CD4-positive, alpha-beta T cell (primary cell): ENCODE data around the gene SLC25A26. TPM values are rescaled to one million over a fixed set of nuclear protein-coding genes. Genes with fewer than 3 reads are reported as not detected.

Experiments used
- ATAC-seq: fragments of 200-7000 bp; cut with Tn5 transposase; one replicate; pipeline ENCODE4 v1.10.0; 2022; ENCODE audit warnings: mild to moderate bottlenecking; ENCODE audit not compliant: poor library complexity
- CTCF ChIA-PET: fragments of 350-600 bp; sonication (Branson Sonifier 250); formaldehyde crosslinking; loops from one replicate; lab custom pipeline; 2021; ENCODE audit warnings: antibody characterized with exemption, inconsistent platforms; lab: Charles Lee
- POLR2A ChIA-PET: fragments of 350-600 bp; sonication (Branson Sonifier 250); formaldehyde crosslinking; loops from one replicate; lab custom pipeline; 2021; ENCODE audit warnings: antibody characterized with exemption, inconsistent platforms; lab: Charles Lee
- DNase-seq, 14 experiments: peaks; one replicate each; pipeline ENCODE4 v3.0.0-alpha.2; 2013 to 2020; ENCODE audit warnings: mixed read lengths in 2 of 14
- H3K27ac ChIP-seq, 2 donors: one replicate each; pipeline versions ENCODE4 v1.5.1 to v1.7.0; 2013; ENCODE audit warnings: low read length in 2 of 2, low read depth in 1 of 2, mild to moderate bottlenecking in 1 of 2
- H3K27me3 ChIP-seq, 2 experiments: 1 replicate in 1 of 2; 2 replicates in 1 of 2; pipeline versions ENCODE4 v1.6.1 to v1.7.0; 2013; ENCODE audit warnings: low read length in 2 of 2, control low read depth in 1 of 2, mild to moderate bottlenecking in 1 of 2, moderate library complexity in 1 of 2; ENCODE audit not compliant: insufficient read depth in 2 of 2, control insufficient read depth in 1 of 2
- H3K36me3 ChIP-seq: one replicate; pipeline ENCODE4 v1.6.1; 2013; ENCODE audit warnings: low read length, control low read depth; ENCODE audit not compliant: insufficient read depth
- H3K4me1 ChIP-seq: one replicate; pipeline ENCODE4 v1.6.1; 2013; ENCODE audit warnings: low read length, control low read depth; ENCODE audit not compliant: insufficient read depth
- H3K4me3 ChIP-seq: one replicate; pipeline ENCODE4 v1.5.1; 2013; ENCODE audit warnings: mild to moderate bottlenecking, low read length, moderate library complexity
- H3K9me3 ChIP-seq, 2 experiments: 1 replicate in 1 of 2; 2 replicates in 1 of 2; pipeline versions ENCODE4 v1.6.1 to v1.7.0; 2013; ENCODE audit warnings: low read length in 2 of 2, mild to moderate bottlenecking in 2 of 2, control low read depth in 1 of 2, moderate library complexity in 1 of 2; ENCODE audit not compliant: control insufficient read depth in 1 of 2, insufficient read depth in 1 of 2
- H3K27ac Mint-ChIP-seq: one replicate; pipeline ENCODE4 v1.8.0; 2020; ENCODE audit warnings: mixed read lengths
- H3K27me3 Mint-ChIP-seq: one replicate; pipeline ENCODE4 v1.8.0; 2021; ENCODE audit warnings: mixed read lengths
- H3K36me3 Mint-ChIP-seq: one replicate; pipeline ENCODE4 v1.8.0; 2021; ENCODE audit warnings: low read depth, mixed read lengths
- H3K4me1 Mint-ChIP-seq: one replicate; pipeline ENCODE4 v1.8.0; 2021; ENCODE audit warnings: low read depth, mixed read lengths
- H3K4me3 Mint-ChIP-seq: one replicate; pipeline ENCODE4 v1.8.0; 2020; ENCODE audit warnings: mild to moderate bottlenecking, mixed read lengths
- H3K9me3 Mint-ChIP-seq: one replicate; pipeline ENCODE4 v1.8.0; 2020; ENCODE audit warnings: mixed read lengths
- intact Hi-C, 2 experiments: fragments of 100-400 bp; cut with DNase I in 1 of 2; cut with micrococcal nuclease in 1 of 2; formaldehyde crosslinking; loops; one replicate each; pipeline versions ENCODE4 v1.15.1 to v1.9.0; 2023 to 2025; cut with DNase I, micrococcal nuclease
- total RNA-seq, 174 experiments: library from RNA in 2 of 174; stranded (reverse) in 2 of 174; gene quantifications; one replicate each; pipeline ENCODE4 v1.2.3 and lab custom pipeline; 2021 to 2026
- TF ChIP-seq, protein P1 (sequence below): fragments of 200-600 bp; IDR thresholded peaks from one replicate; pipeline ENCODE4 v1.8.0; 2022; ENCODE audit warnings: antibody characterized with exemption, mild to moderate bottlenecking

Gene SLC25A26
- total RNA-seq, 2 experiments from 2014 or later: 26.9 to 30.2 TPM

DNA sequence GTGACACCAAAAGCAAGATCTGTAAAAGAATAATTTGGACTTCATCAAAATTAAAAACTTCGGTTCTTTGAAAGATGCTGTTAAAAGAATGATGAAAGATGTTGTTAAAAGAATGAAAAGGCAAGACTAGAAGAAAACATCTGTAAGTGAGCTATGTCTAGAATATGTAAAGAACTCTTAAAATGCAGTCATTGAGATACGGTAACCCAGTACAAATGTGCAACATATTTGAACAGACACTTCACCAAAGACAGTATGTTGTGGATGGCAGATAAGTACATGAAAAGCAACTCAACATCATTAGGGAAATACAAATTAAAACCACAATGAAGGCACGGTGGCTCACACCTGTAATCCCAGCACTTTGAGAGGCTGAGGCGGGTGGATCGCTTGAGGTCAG lies 140.6 kb downstream of the SLC25A26 start:
- intact Hi-C loops: no loop called here
- TF ChIP-seq, protein P1, sequence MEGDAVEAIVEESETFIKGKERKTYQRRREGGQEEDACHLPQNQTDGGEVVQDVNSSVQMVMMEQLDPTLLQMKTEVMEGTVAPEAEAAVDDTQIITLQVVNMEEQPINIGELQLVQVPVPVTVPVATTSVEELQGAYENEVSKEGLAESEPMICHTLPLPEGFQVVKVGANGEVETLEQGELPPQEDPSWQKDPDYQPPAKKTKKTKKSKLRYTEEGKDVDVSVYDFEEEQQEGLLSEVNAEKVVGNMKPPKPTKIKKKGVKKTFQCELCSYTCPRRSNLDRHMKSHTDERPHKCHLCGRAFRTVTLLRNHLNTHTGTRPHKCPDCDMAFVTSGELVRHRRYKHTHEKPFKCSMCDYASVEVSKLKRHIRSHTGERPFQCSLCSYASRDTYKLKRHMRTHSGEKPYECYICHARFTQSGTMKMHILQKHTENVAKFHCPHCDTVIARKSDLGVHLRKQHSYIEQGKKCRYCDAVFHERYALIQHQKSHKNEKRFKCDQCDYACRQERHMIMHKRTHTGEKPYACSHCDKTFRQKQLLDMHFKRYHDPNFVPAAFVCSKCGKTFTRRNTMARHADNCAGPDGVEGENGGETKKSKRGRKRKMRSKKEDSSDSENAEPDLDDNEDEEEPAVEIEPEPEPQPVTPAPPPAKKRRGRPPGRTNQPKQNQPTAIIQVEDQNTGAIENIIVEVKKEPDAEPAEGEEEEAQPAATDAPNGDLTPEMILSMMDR: no peak
- no peaks in the 10 kb centered on the region for H3K4me1 ChIP-seq
- no peaks in the 10 kb centered on the region for H3K36me3 ChIP-seq
- no peaks in the 10 kb centered on the region for H3K27me3 Mint-ChIP-seq
- no peak overlapping the region for H3K27ac ChIP-seq
- CTCF ChIA-PET: no interaction called here
- H3K9me3 Mint-ChIP-seq: no peaks in the 10 kb centered on the region
- H3K27me3 ChIP-seq: no peaks in the 10 kb centered on the region
- H3K4me3 ChIP-seq: no peak overlapping the region
- ATAC-seq (no peak), DNase-seq (no peak)
- POLR2A ChIA-PET: no interaction called here
- H3K4me3 Mint-ChIP-seq: no peak overlapping the region
- H3K27ac Mint-ChIP-seq: no peak overlapping the region
- H3K36me3 Mint-ChIP-seq: peaks cover 31% of the 10 kb centered on the region
- H3K4me1 Mint-ChIP-seq: no peaks in the 10 kb centered on the region
- no peaks in the 10 kb centered on the region for H3K9me3 ChIP-seq

DNA sequence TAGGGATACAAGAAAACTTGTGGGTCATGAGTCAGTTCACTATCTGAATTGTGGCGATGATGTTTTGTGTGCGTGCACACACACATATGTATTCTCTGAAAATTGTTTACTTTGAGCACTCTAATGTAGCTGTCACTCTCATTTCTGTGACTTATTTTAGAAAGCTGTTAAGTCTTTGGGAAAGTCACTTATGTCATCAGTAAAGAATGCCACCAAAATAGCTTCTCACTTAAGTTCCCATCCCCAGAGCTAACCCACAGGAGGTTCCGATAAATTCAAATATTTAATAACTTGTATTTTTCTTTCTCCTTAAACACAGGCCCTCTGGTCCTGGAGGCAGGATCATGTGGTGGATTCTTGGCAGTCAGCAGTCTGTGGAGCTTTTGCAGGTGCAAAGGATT lies 141.7 kb downstream of the SLC25A26 start:
- Histone ChIP-seq H3K27me3 (no peaks in the 10 kb centered on the region), H3K4me3 (no peak overlapping the region), H3K9me3 (no peaks in the 10 kb centered on the region), H3K4me1 (no peaks in the 10 kb centered on the region), H3K36me3 (no peaks in the 10 kb centered on the region), H3K27ac (no peak overlapping the region)
- no peaks in the 10 kb centered on the region for H3K9me3 Mint-ChIP-seq
- H3K4me3 Mint-ChIP-seq: no peak overlapping the region
- H3K4me1 Mint-ChIP-seq: no peaks in the 10 kb centered on the region
- intact Hi-C loops: no loop called here
- ChIA-PET POLR2A (no interaction called here), CTCF (interaction anchor here (1.0 kb wide), 1 partner anchor 9 kb away, joined by 5 read pairs; no protein-coding TSS in a partner anchor)
- TF ChIP-seq, protein P1: no peak
- DNase-seq (no peak), ATAC-seq (no peak)
- H3K27me3 Mint-ChIP-seq: no peaks in the 10 kb centered on the region
- H3K27ac Mint-ChIP-seq: no peak overlapping the region
- H3K36me3 Mint-ChIP-seq: peaks cover 31% of the 10 kb centered on the region

DNA sequence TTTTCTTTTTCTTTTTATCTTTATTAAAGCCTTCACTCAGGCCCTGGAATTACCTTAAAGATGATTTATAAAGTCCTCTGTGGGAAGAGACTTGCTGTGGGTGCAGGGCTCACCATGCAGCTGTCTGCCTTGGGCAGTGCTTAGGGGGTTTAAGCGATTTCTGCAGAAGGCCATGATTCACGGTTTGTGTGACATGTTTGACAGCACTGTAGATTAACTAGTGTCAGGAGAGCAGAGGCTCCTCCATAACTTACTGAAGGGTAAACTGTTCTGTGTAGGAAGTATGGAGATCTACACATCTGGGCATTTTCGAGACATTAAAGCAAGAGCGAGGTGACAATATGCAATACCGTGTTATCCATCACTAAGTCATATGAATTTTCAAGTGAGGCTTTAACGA lies 142.3 kb downstream of the SLC25A26 start:
- Mint-ChIP-seq H3K4me1 (no peaks in the 10 kb centered on the region), H3K9me3 (no peaks in the 10 kb centered on the region), H3K36me3 (peaks cover 36% of the 10 kb centered on the region), H3K27me3 (no peaks in the 10 kb centered on the region), H3K27ac (no peak overlapping the region), H3K4me3 (no peak overlapping the region)
- Histone ChIP-seq H3K4me3 (no peak overlapping the region), H3K27ac (no peak overlapping the region), H3K27me3 (no peaks in the 10 kb centered on the region), H3K4me1 (no peaks in the 10 kb centered on the region), H3K36me3 (no peaks in the 10 kb centered on the region), H3K9me3 (no peaks in the 10 kb centered on the region)
- POLR2A ChIA-PET: no interaction called here
- DNase-seq (no peak), ATAC-seq (no peak)
- intact Hi-C loops: no loop called here
- TF ChIP-seq, protein P1: no peak
- CTCF ChIA-PET: no interaction called here
